GM12878 (cell line): ENCODE measurements around the gene FANCC. TPM values are rescaled to one million over a fixed set of nuclear protein-coding genes. Genes with fewer than 3 reads are reported as not detected.

Experiments
- ATAC-seq: fragments of 200-7000 bp; cut with Tn5 transposase; 3 replicates; pipeline ENCODE4 v1.9.1; 2020; ENCODE audit warnings: mild to moderate bottlenecking, moderate library complexity
- BruUV-seq: library from RNA; stranded (reverse); fragments of 400-500 nt; replicated peaks from 2 replicates; lab custom pipeline; 2021; lab: Mats Ljungman, UMichigan
- CTCF ChIA-PET: fragments of 300-600 bp; sonication (Branson Sonifier 250); formaldehyde crosslinking; extraction: SDS; loops from one replicate; lab custom pipeline; 2021; ENCODE audit warnings: inconsistent platforms; lab: Yijun Ruan, JAX
- POLR2A ChIA-PET: fragments of 350-600 bp; formaldehyde crosslinking; extraction: SDS; loops from one replicate; lab custom pipeline; 2021; ENCODE audit warnings: inconsistent platforms; lab: Charles Lee
- RAD21 ChIA-PET: fragments of 300-600 bp; sonication (Branson Sonifier 250); formaldehyde crosslinking; loops from one replicate; lab custom pipeline; 2023; ENCODE audit warnings: antibody characterized with exemption; ENCODE audit not compliant: unreplicated experiment; lab: Charles Lee
- SMC1A ChIA-PET: fragments of 300-600 bp; sonication (Branson Sonifier 250); formaldehyde crosslinking; loops from one replicate; lab custom pipeline; 2023; ENCODE audit not compliant: unreplicated experiment, uncharacterized antibody; lab: Charles Lee
- DNase-seq: peaks from one replicate; pipeline ENCODE4 v3.0.0-alpha.2; 2011; ENCODE audit warnings: low read depth, low spot score
- FAIRE-seq: peaks from 3 replicates; lab custom pipeline; 2011; peaks lifted over from hg19 to GRCh38; lab: Jason Lieb, UNC
- H2AFZ ChIP-seq: 2 replicates; pipeline ENCODE4 v1.6.0; 2011; ENCODE audit warnings: low read depth, low read length, control low read depth; ENCODE audit not compliant: control insufficient read depth
- H3K27ac ChIP-seq: 2 replicates; pipeline ENCODE4 v1.5.1; 2011; ENCODE audit warnings: control low read depth; ENCODE audit not compliant: control insufficient read depth, insufficient read depth
- H3K27me3 ChIP-seq, 2 experiments: replicated peaks in 1 of 2; 2 replicates each; pipeline versions ENCODE4 v1.6.0 to v1.6.1; 2011; ENCODE audit warnings: low read length in 1 of 2; ENCODE audit not compliant: control insufficient read depth in 2 of 2, insufficient read depth in 2 of 2
- H3K36me3 ChIP-seq, 2 experiments: 2 replicates each; pipeline ENCODE4 v1.5.1; 2011; ENCODE audit warnings: low read length in 1 of 2; ENCODE audit not compliant: control insufficient read depth in 2 of 2, insufficient read depth in 2 of 2
- H3K4me1 ChIP-seq: 2 replicates; pipeline ENCODE4 v1.6.1; 2011; ENCODE audit warnings: mild to moderate bottlenecking, low read length, moderate library complexity, mixed read lengths; ENCODE audit not compliant: control insufficient read depth, insufficient read depth
- H3K4me2 ChIP-seq: 2 replicates; pipeline ENCODE4 v1.6.0; 2011; ENCODE audit warnings: control low read depth; ENCODE audit not compliant: control insufficient read depth, insufficient read depth
- H3K4me3 ChIP-seq: fragments of 200-600 bp; sonication (generic); 2 replicates; pipeline ENCODE4 v1.5.1; 2016
- H3K79me2 ChIP-seq: 2 replicates; pipeline ENCODE4 v1.6.0; 2011; ENCODE audit warnings: low read length; ENCODE audit not compliant: control insufficient read depth, insufficient read depth
- H3K9ac ChIP-seq: 2 replicates; pipeline ENCODE4 v1.8.0; 2011; ENCODE audit warnings: low read length, control low read depth, mixed read lengths; ENCODE audit not compliant: control insufficient read depth, insufficient read depth
- H3K9me3 ChIP-seq: replicated peaks from 3 replicates; pipeline ENCODE4 v1.5.1; 2011; ENCODE audit warnings: mild to moderate bottlenecking, low read length; ENCODE audit not compliant: control insufficient read depth, insufficient read depth
- H4K20me1 ChIP-seq: 2 replicates; pipeline ENCODE4 v1.6.0; 2011; ENCODE audit not compliant: control insufficient read depth, insufficient read depth
- CBX5 ChIP-seq: sonication (generic); IDR thresholded peaks from 2 replicates; pipeline ENCODE4 v1.6.1; 2016; ENCODE audit warnings: low read depth, moderate library complexity, mild to moderate bottlenecking, inconsistent platforms
- CHD1 ChIP-seq: IDR thresholded peaks from 2 replicates; pipeline ENCODE4 v1.6.1; 2012; ENCODE audit warnings: low read depth, low read length, improper control_type of control experiment
- DPF2 ChIP-seq: fragments of 450-650 bp; IDR thresholded peaks from 2 replicates; pipeline ENCODE4 v1.6.1; 2017; ENCODE audit warnings: mild to moderate bottlenecking
- FOS ChIP-seq: IDR thresholded peaks from 3 replicates; pipeline ENCODE4 v1.6.1; 2011; ENCODE audit warnings: borderline replicate concordance; ENCODE audit not compliant: insufficient read length; ENCODE audit errors: extremely low read depth
- HDAC6 ChIP-seq: fragments of 200-600 bp; sonication (generic); IDR thresholded peaks from one replicate; pipeline ENCODE4 v1.8.0; 2017; ENCODE audit warnings: antibody characterized with exemption; ENCODE audit not compliant: unreplicated experiment
- IRF4 ChIP-seq: IDR thresholded peaks from 2 replicates; pipeline ENCODE4 v1.6.1; 2011; ENCODE audit warnings: low read depth, low read length
- MLLT1 ChIP-seq: fragments of 450-650 bp; IDR thresholded peaks from 2 replicates; pipeline ENCODE4 v1.6.1; 2016; ENCODE audit warnings: mild to moderate bottlenecking
- NFIC ChIP-seq: IDR thresholded peaks from 2 replicates; pipeline ENCODE4 v1.6.1; 2012; ENCODE audit warnings: low read depth, mild to moderate bottlenecking, inconsistent platforms, low read length, moderate library complexity
- NR2C1 ChIP-seq: fragments of 450-650 bp; IDR thresholded peaks from 2 replicates; pipeline ENCODE4 v1.6.1; 2017; ENCODE audit warnings: antibody characterized with exemption, mild to moderate bottlenecking, moderate library complexity
- PAX8 ChIP-seq: fragments of 450-650 bp; IDR thresholded peaks from 2 replicates; pipeline ENCODE4 v1.6.1; 2017; ENCODE audit warnings: mild to moderate bottlenecking, moderate library complexity
- SIX5 ChIP-seq: IDR thresholded peaks from 2 replicates; pipeline ENCODE4 v1.6.1; 2011; ENCODE audit warnings: mild to moderate bottlenecking, low read depth, low read length, moderate library complexity; ENCODE audit not compliant: severe bottlenecking
- SMARCA5 ChIP-seq: fragments of 450-650 bp; IDR thresholded peaks from 2 replicates; pipeline ENCODE4 v1.6.1; 2017; ENCODE audit warnings: mild to moderate bottlenecking
- TCF3 ChIP-seq: IDR thresholded peaks from 2 replicates; pipeline ENCODE4 v1.6.1; 2012; ENCODE audit warnings: low read depth, mild to moderate bottlenecking, low read length, borderline replicate concordance; ENCODE audit not compliant: insufficient read depth
- YBX1 ChIP-seq: fragments of 450-650 bp; IDR thresholded peaks from 2 replicates; pipeline ENCODE4 v1.6.1; 2016; ENCODE audit warnings: antibody characterized with exemption
- ZNF687 ChIP-seq: fragments of 450-650 bp; IDR thresholded peaks from 2 replicates; pipeline ENCODE4 v1.6.1; 2017; ENCODE audit warnings: mild to moderate bottlenecking, moderate library complexity
- WGBS: methylation state at CpG from one replicate; pipeline ENCODE4 v1.1.6; 2016; ENCODE audit warnings: low lambda C conversion rate; ENCODE audit not compliant: insufficient replicate concordance, insufficient coverage; ENCODE audit errors: missing lambda C conversion rate; 5-methylcytosine and 5-hydroxymethylcytosine counted together
- in situ Hi-C: fragments of 300-500 bp; cut with MboI; formaldehyde crosslinking; loops from 9 replicates; pipeline ENCODE4 v1.14.3; 2018; ENCODE audit warnings: mixed read lengths
- intact Hi-C: fragments of 100-400 bp; cut with micrococcal nuclease; formaldehyde crosslinking; loops from one replicate; pipeline ENCODE4 v1.14.2; 2022; ENCODE audit not compliant: unreplicated experiment
- polyA plus RNA-seq, 11 experiments: library from polyadenylated mRNA; depleted of rRNA in 4 of 11; unstranded in 6 of 11; stranded (reverse) in 5 of 11; fragments of >200 nt; fragmentation: Nextera tagmentation in 4 of 11; fragmentation: Illumina TruSeq in 1 of 11; extraction: Ambion mirVana in 4 of 11; extraction: Trizol in 1 of 11; gene quantifications; 1 replicate in 1 of 11; 2 replicates in 10 of 11; pipeline versions ENCODE4 v1.2.1 to v1.2.3, GENCODE V29; 2011 to 2016; ENCODE audit warnings: inconsistent platforms in 2 of 11, missing spikeins in 2 of 11, low read depth in 1 of 11
- total RNA-seq, 4 experiments: library from RNA; depleted of rRNA in 3 of 4; stranded (reverse); fragments of >200 nt in 3 of 4; fragmentation: Illumina TruSeq in 1 of 4; extraction: Trizol in 1 of 4; gene quantifications; 2 replicates each; pipeline versions ENCODE4 v1.2.1 to v1.2.3, GENCODE V29; 2013 to 2021

Gene FANCC
- total and polyA plus RNA-seq, 10 of the 15 experiments (the other 5 are each of a cell fraction or from before 2014, with no cell fraction given): 1.2 to 16.8 (median 10.5) TPM

GRCh38 chr9:95135756-95136155 is 181.8 kb downstream of the FANCC start (continued):
- no peak for TF ChIP-seq FOS

- ChIA-PET SMC1A (interaction anchor here (0.8 to 1.7 kb wide), 2 partner anchors 34 to 466 kb away, joined by 3 to 6 read pairs; no protein-coding TSS in a partner anchor), POLR2A (no interaction called here), CTCF (interaction anchor here (0.6 to 10.6 kb wide), 5 partner anchors 9 to 465 kb away, joined by 4 to 188 read pairs (median 6); no protein-coding TSS in a partner anchor), RAD21 (interaction anchor here (1.1 kb wide), 1 partner anchor 453 kb away, joined by 3 read pairs; no protein-coding TSS in a partner anchor)
- no peak for DNase-seq
- H3K27ac ChIP-seq: no peak overlapping the region
- H4K20me1 ChIP-seq: no peaks in the 10 kb centered on the region
- no peaks in the 10 kb centered on the region for H3K4me1 ChIP-seq
- H3K36me3 ChIP-seq: no peaks in the 10 kb centered on the region
- intact Hi-C loops (loop anchor here (10.0 kb wide), 1 partner anchor 580 kb away; the partner anchor contains the start of gene PCAT7), in situ Hi-C loops (no loop called here)
- 95% methylated on average over 9 of the region's 9 CpGs for WGBS
- no peak for FAIRE-seq
- no peaks in the 10 kb centered on the region for H3K79me2 ChIP-seq
- ATAC-seq: no peak
- no TSS peak for BruUV-seq
- H3K4me3 ChIP-seq: no peak overlapping the region
- H3K4me2 ChIP-seq: no peak overlapping the region
- H2AFZ ChIP-seq: no peak overlapping the region
- H3K9ac ChIP-seq: no peak overlapping the region
- no peaks in the 10 kb centered on the region for H3K9me3 ChIP-seq
- no peaks in the 10 kb centered on the region for H3K27me3 ChIP-seq
- no peak for TF ChIP-seq PAX8
- no peak for TF ChIP-seq ZNF687
- no peak for TF ChIP-seq CBX5
- TF ChIP-seq SIX5: no peak
- TF ChIP-seq TCF3: no peak
- TF ChIP-seq NR2C1: no peak
- no peak for TF ChIP-seq MLLT1
- TF ChIP-seq IRF4: no peak
- no peak for TF ChIP-seq NFIC
- TF ChIP-seq DPF2: no peak
- TF ChIP-seq YBX1: no peak
- TF ChIP-seq HDAC6: no peak
- TF ChIP-seq CHD1: no peak
- no peak for TF ChIP-seq SMARCA5
Measured at GRCh38 chr9:95134457-95134881, 183.0 kb downstream of the FANCC start.
